Activated CD4-positive, alpha-beta T cell treated with anti-CD3 and anti-CD28 coated beads for 36 hours (primary cell): Measurements from ENCODE around the gene LPP. TPM values are rescaled to one million over a fixed set of nuclear protein-coding genes. Genes with fewer than 3 reads are reported as not detected.

ENCODE experiments used
- ATAC-seq: fragments of 200-7000 bp; cut with Tn5 transposase; one replicate; pipeline ENCODE4 v1.10.0; 2021; ENCODE audit warnings: mild to moderate bottlenecking, moderate library complexity
- CTCF ChIA-PET: fragments of 350-600 bp; sonication (Branson Sonifier 250); formaldehyde crosslinking; loops from one replicate; lab custom pipeline; 2021; ENCODE audit warnings: antibody characterized with exemption; lab: Charles Lee
- POLR2A ChIA-PET: fragments of 350-600 bp; sonication (Branson Sonifier 250); formaldehyde crosslinking; loops from one replicate; lab custom pipeline; 2021; ENCODE audit warnings: antibody characterized with exemption, inconsistent platforms; lab: Charles Lee
- DNase-seq: peaks from one replicate; pipeline ENCODE4 v3.0.0-alpha.2; 2020
- H3K27ac Mint-ChIP-seq: one replicate; pipeline ENCODE4 v1.8.0; 2021; ENCODE audit warnings: mixed read lengths
- H3K27me3 Mint-ChIP-seq: one replicate; pipeline ENCODE4 v1.8.0; 2021; ENCODE audit warnings: mixed read lengths
- H3K36me3 Mint-ChIP-seq: one replicate; pipeline ENCODE4 v1.8.0; 2021; ENCODE audit warnings: low read depth, mixed read lengths
- H3K4me1 Mint-ChIP-seq: one replicate; pipeline ENCODE4 v1.8.0; 2021; ENCODE audit warnings: mixed read lengths
- H3K4me3 Mint-ChIP-seq: one replicate; pipeline ENCODE4 v1.8.0; 2021; ENCODE audit warnings: mild to moderate bottlenecking, moderate library complexity, mixed read lengths
- H3K9me3 Mint-ChIP-seq: one replicate; pipeline ENCODE4 v1.8.0; 2021; ENCODE audit warnings: low read depth, mixed read lengths
- intact Hi-C, 2 experiments: fragments of 100-400 bp; cut with DNase I in 1 of 2; cut with micrococcal nuclease in 1 of 2; formaldehyde crosslinking; loops; one replicate each; pipeline versions ENCODE4 v1.14.2 to v1.15.1; 2022 to 2024; cut with DNase I, micrococcal nuclease
- total RNA-seq, 2 experiments: library from RNA; stranded (reverse); gene quantifications; one replicate each; pipeline ENCODE4 v1.2.3, GENCODE V29; 2021

Gene LPP
- total RNA-seq, 2 experiments from 2014 or later = 34.7 to 40.6 TPM

GRCh38 chr3:188470508-188471130, 316.7 kb downstream of the LPP start:
- no peak overlapping the region for H3K4me3 Mint-ChIP-seq
- POLR2A ChIA-PET = no interaction called here
- intact Hi-C loops = no loop called here
- CTCF ChIA-PET = interaction anchor here (1.3 kb wide), 1 partner anchor 10 kb away, joined by 4 read pairs; no protein-coding TSS in a partner anchor
- H3K27me3 Mint-ChIP-seq = no peaks in the 10 kb centered on the region
- ATAC-seq (no peak), DNase-seq (no peak)
- H3K36me3 Mint-ChIP-seq = peaks cover 7% of the 10 kb centered on the region
- no peaks in the 10 kb centered on the region for H3K4me1 Mint-ChIP-seq
- no peaks in the 10 kb centered on the region for H3K9me3 Mint-ChIP-seq
- H3K27ac Mint-ChIP-seq = no peak overlapping the region

- Mint-ChIP-seq H3K9me3 (no peaks in the 10 kb centered on the region), H3K27ac (no peak overlapping the region), H3K27me3 (no peaks in the 10 kb centered on the region), H3K36me3 (peaks cover 7% of the 10 kb centered on the region), H3K4me3 (no peak overlapping the region), H3K4me1 (no peaks in the 10 kb centered on the region)
- DNase-seq (no peak), ATAC-seq (no peak)
- intact Hi-C loops = no loop called here
- CTCF ChIA-PET = no interaction called here
- POLR2A ChIA-PET = no interaction called here
These were observed 317.8 kb downstream of the LPP start for GRCh38 chr3:188471723-188472122.

GRCh38 chr3:188472336-188472735, 318.4 kb downstream of the LPP start:
- intact Hi-C loops = no loop called here
- DNase-seq (no peak), ATAC-seq (no peak)
- peaks cover 6% of the 10 kb centered on the region for H3K36me3 Mint-ChIP-seq
- H3K4me3 Mint-ChIP-seq = no peak overlapping the region
- CTCF ChIA-PET = interaction anchor here (0.6 kb wide), 1 partner anchor 59 kb away, joined by 3 read pairs; no protein-coding TSS in a partner anchor
- H3K27ac Mint-ChIP-seq = no peak overlapping the region
- H3K27me3 Mint-ChIP-seq = no peaks in the 10 kb centered on the region
- POLR2A ChIA-PET = no interaction called here
- H3K4me1 Mint-ChIP-seq = no peaks in the 10 kb centered on the region
- H3K9me3 Mint-ChIP-seq = no peaks in the 10 kb centered on the region

- peaks cover 3% of the 10 kb centered on the region for H3K4me1 Mint-ChIP-seq
- H3K27me3 Mint-ChIP-seq = no peaks in the 10 kb centered on the region
- H3K9me3 Mint-ChIP-seq = no peaks in the 10 kb centered on the region
- no peak overlapping the region for H3K27ac Mint-ChIP-seq
- peaks cover 3% of the 10 kb centered on the region for H3K36me3 Mint-ChIP-seq
- ChIA-PET POLR2A (no interaction called here), CTCF (no interaction called here)
- intact Hi-C loops = no loop called here
- DNase-seq (no peak), ATAC-seq (no peak)
- no peak overlapping the region for H3K4me3 Mint-ChIP-seq
These were observed 319.1 kb downstream of the LPP start for GRCh38 chr3:188473045-188473444.

- Mint-ChIP-seq H3K27me3 (no peaks in the 10 kb centered on the region), H3K27ac (no peak overlapping the region), H3K4me1 (peaks cover 3% of the 10 kb centered on the region), H3K4me3 (no peak overlapping the region), H3K9me3 (no peaks in the 10 kb centered on the region), H3K36me3 (peaks cover 3% of the 10 kb centered on the region)
- CTCF ChIA-PET = interaction anchor here (1.0 kb wide), 1 partner anchor 9 kb away, joined by 3 read pairs; no protein-coding TSS in a partner anchor
- intact Hi-C loops = no loop called here
- ATAC-seq = no peak
- no peak for DNase-seq
- POLR2A ChIA-PET = no interaction called here
These were observed 319.8 kb downstream of the LPP start for GRCh38 chr3:188473591-188474288.

- Mint-ChIP-seq H3K9me3 (peaks cover 1% of the 10 kb centered on the region), H3K4me3 (no peak overlapping the region), H3K27me3 (no peaks in the 10 kb centered on the region), H3K4me1 (peaks cover 5% of the 10 kb centered on the region), H3K36me3 (peaks cover 5% of the 10 kb centered on the region), H3K27ac (no peak overlapping the region)
- ChIA-PET POLR2A (no interaction called here), CTCF (interaction anchor here (0.7 to 1.7 kb wide), 4 partner anchors 12 to 745 kb away, joined by 3 to 5 read pairs (median 4); no protein-coding TSS in a partner anchor)
- ATAC-seq (no peak), DNase-seq (no peak)
- intact Hi-C loops = no loop called here
These were observed 323.0 kb downstream of the LPP start for GRCh38 chr3:188476935-188477334.

- no peaks in the 10 kb centered on the region for H3K27me3 Mint-ChIP-seq
- no peak overlapping the region for H3K27ac Mint-ChIP-seq
- intact Hi-C loops = no loop called here
- no peak overlapping the region for H3K4me3 Mint-ChIP-seq
- DNase-seq (no peak), ATAC-seq (no peak)
- peaks cover 2% of the 10 kb centered on the region for H3K9me3 Mint-ChIP-seq
- H3K36me3 Mint-ChIP-seq = peaks cover 17% of the 10 kb centered on the region
- H3K4me1 Mint-ChIP-seq = peaks cover 6% of the 10 kb centered on the region
- ChIA-PET CTCF (interaction anchor here (1.5 kb wide), 1 partner anchor 740 kb away, joined by 4 read pairs; no protein-coding TSS in a partner anchor), POLR2A (no interaction called here)
These were observed 326.1 kb downstream of the LPP start for GRCh38 chr3:188480011-188480410.

- DNase-seq (no peak), ATAC-seq (no peak)
- Mint-ChIP-seq H3K27ac (no peak overlapping the region), H3K9me3 (peaks cover 4% of the 10 kb centered on the region), H3K4me3 (no peak overlapping the region), H3K4me1 (peaks cover 4% of the 10 kb centered on the region), H3K27me3 (no peaks in the 10 kb centered on the region), H3K36me3 (peaks cover 23% of the 10 kb centered on the region)
- CTCF ChIA-PET = interaction anchor here (0.8 kb wide), 1 partner anchor 9 kb away, joined by 3 read pairs; no protein-coding TSS in a partner anchor
- intact Hi-C loops = no loop called here
- POLR2A ChIA-PET = no interaction called here
These were observed 329.0 kb downstream of the LPP start for GRCh38 chr3:188482929-188483328.

- no peak for ATAC-seq
- H3K9me3 Mint-ChIP-seq = peaks cover 4% of the 10 kb centered on the region
- POLR2A ChIA-PET = no interaction called here
These were observed 332.2 kb downstream of the LPP start for GRCh38 chr3:188486126-188486525.

GRCh38 chr3:188486952-188487351, 333.0 kb downstream of the LPP start:
- Mint-ChIP-seq H3K9me3 (peaks cover 3% of the 10 kb centered on the region), H3K36me3 (peaks cover 31% of the 10 kb centered on the region), H3K4me1 (peaks cover 6% of the 10 kb centered on the region), H3K27me3 (no peaks in the 10 kb centered on the region), H3K27ac (no peak overlapping the region), H3K4me3 (no peak overlapping the region)
- ChIA-PET POLR2A (no interaction called here), CTCF (no interaction called here)
- no peak for ATAC-seq
- intact Hi-C loops = no loop called here
- DNase-seq = no peak

More at GRCh38 chr3:188486126-188486525, 332.2 kb downstream of the LPP start:
- H3K27ac Mint-ChIP-seq = no peak overlapping the region
- peaks cover 7% of the 10 kb centered on the region for H3K4me1 Mint-ChIP-seq
- CTCF ChIA-PET = interaction anchor here (0.6 kb wide), 1 partner anchor 532 kb away, joined by 3 read pairs; no protein-coding TSS in a partner anchor
- H3K4me3 Mint-ChIP-seq = no peak overlapping the region
- intact Hi-C loops = no loop called here
- no peaks in the 10 kb centered on the region for H3K27me3 Mint-ChIP-seq
- no peak for DNase-seq
- peaks cover 31% of the 10 kb centered on the region for H3K36me3 Mint-ChIP-seq

GRCh38 chr3:188487652-188488051, 333.7 kb downstream of the LPP start:
- Mint-ChIP-seq H3K4me1 (peaks cover 4% of the 10 kb centered on the region), H3K36me3 (peaks cover 32% of the 10 kb centered on the region), H3K27me3 (no peaks in the 10 kb centered on the region), H3K4me3 (no peak overlapping the region), H3K27ac (no peak overlapping the region), H3K9me3 (peaks cover 2% of the 10 kb centered on the region)
- DNase-seq = no peak
- POLR2A ChIA-PET = no interaction called here
- CTCF ChIA-PET = no interaction called here
- ATAC-seq = no peak
- intact Hi-C loops = no loop called here

GRCh38 chr3:188488801-188489200, 334.8 kb downstream of the LPP start:
- Mint-ChIP-seq H3K27ac (no peak overlapping the region), H3K4me3 (no peak overlapping the region), H3K9me3 (peaks cover 2% of the 10 kb centered on the region), H3K36me3 (peaks cover 34% of the 10 kb centered on the region), H3K4me1 (peaks cover 4% of the 10 kb centered on the region), H3K27me3 (no peaks in the 10 kb centered on the region)
- DNase-seq (no peak), ATAC-seq (no peak)
- POLR2A ChIA-PET = no interaction called here
- intact Hi-C loops = no loop called here
- CTCF ChIA-PET = no interaction called here
